CD8-positive, alpha-beta memory T cell (primary cell): ENCODE data around the gene SMYD3. TPM values are rescaled to one million over a fixed set of nuclear protein-coding genes. Genes with fewer than 3 reads are reported as not detected.

Experiments used
- CTCF ChIA-PET: fragments of 350-600 bp; sonication (Branson Sonifier 250); formaldehyde crosslinking; loops from one replicate; lab custom pipeline; 2021; ENCODE audit warnings: antibody characterized with exemption; lab: Charles Lee
- POLR2A ChIA-PET: fragments of 350-600 bp; sonication (Branson Sonifier 250); formaldehyde crosslinking; loops from one replicate; lab custom pipeline; 2021; ENCODE audit warnings: antibody characterized with exemption; lab: Charles Lee
- DNase-seq, 5 donors: peaks; one replicate each; pipeline versions ENCODE4 v3.0.0 to v3.0.0-alpha.2; 2020 to 2022; ENCODE audit warnings: mixed read lengths in 1 of 5
- H3K27ac ChIP-seq: one replicate; pipeline ENCODE4 v1.7.0; 2013; ENCODE audit warnings: low read depth, mild to moderate bottlenecking, low read length, moderate library complexity
- H3K27me3 ChIP-seq: 2 replicates; pipeline ENCODE4 v1.7.0; 2013; ENCODE audit warnings: low read length, mild to moderate bottlenecking; ENCODE audit not compliant: insufficient read depth, poor library complexity, severe bottlenecking
- H3K36me3 ChIP-seq: 2 replicates; pipeline ENCODE4 v1.7.0; 2013; ENCODE audit warnings: mild to moderate bottlenecking, low read length, moderate library complexity; ENCODE audit not compliant: insufficient read depth
- H3K4me1 ChIP-seq: 2 replicates; pipeline ENCODE4 v1.7.0; 2013; ENCODE audit warnings: mild to moderate bottlenecking, low read length, moderate library complexity; ENCODE audit not compliant: insufficient read depth
- H3K4me3 ChIP-seq: 2 replicates; pipeline ENCODE4 v1.7.0; 2013; ENCODE audit warnings: mild to moderate bottlenecking, low read length
- H3K9me3 ChIP-seq: 2 replicates; pipeline ENCODE4 v1.7.0; 2013; ENCODE audit warnings: mild to moderate bottlenecking, low read length
- H3K27ac Mint-ChIP-seq, 8 donors: one replicate each; pipeline ENCODE4 v1.8.0; 2020 to 2021; ENCODE audit warnings: mixed read lengths in 8 of 8, mild to moderate bottlenecking in 6 of 8, inconsistent platforms in 3 of 8, moderate library complexity in 3 of 8
- H3K27me3 Mint-ChIP-seq, 2 donors: one replicate each; pipeline ENCODE4 v1.8.0; 2020 to 2021; ENCODE audit warnings: mixed read lengths in 2 of 2, mild to moderate bottlenecking in 1 of 2, moderate library complexity in 1 of 2
- H3K36me3 Mint-ChIP-seq, 3 donors: one replicate each; pipeline ENCODE4 v1.8.0; 2020 to 2021; ENCODE audit warnings: mixed read lengths in 3 of 3, inconsistent platforms in 1 of 3, mild to moderate bottlenecking in 1 of 3
- H3K4me1 Mint-ChIP-seq, 3 donors: one replicate each; pipeline ENCODE4 v1.8.0; 2020 to 2021; ENCODE audit warnings: mixed read lengths in 3 of 3, inconsistent platforms in 1 of 3, mild to moderate bottlenecking in 1 of 3
- H3K4me3 Mint-ChIP-seq, 7 donors: one replicate each; pipeline ENCODE4 v1.8.0; 2020 to 2021; ENCODE audit warnings: mixed read lengths in 7 of 7, mild to moderate bottlenecking in 6 of 7, moderate library complexity in 4 of 7, inconsistent platforms in 2 of 7
- H3K9me3 Mint-ChIP-seq, 5 donors: one replicate each; pipeline ENCODE4 v1.8.0; 2020 to 2022; ENCODE audit warnings: mixed read lengths in 5 of 5, mild to moderate bottlenecking in 3 of 5, moderate library complexity in 2 of 5, inconsistent platforms in 1 of 5
- polyA plus RNA-seq: library from polyadenylated mRNA; unstranded; fragments of 300-500 nt; fragmentation: Illumina TruSeq; gene quantifications from one replicate; pipeline ENCODE4 v1.2.3, GENCODE V29; 2021
- total RNA-seq, 2 experiments: library from RNA; stranded (reverse); gene quantifications; one replicate each; pipeline ENCODE4 v1.2.3, GENCODE V29; 2021

SMYD3 gene
- total and polyA plus RNA-seq, 3 experiments from 2014 or later = 12.4 to 31.7 (median 14.5) TPM

DNA sequence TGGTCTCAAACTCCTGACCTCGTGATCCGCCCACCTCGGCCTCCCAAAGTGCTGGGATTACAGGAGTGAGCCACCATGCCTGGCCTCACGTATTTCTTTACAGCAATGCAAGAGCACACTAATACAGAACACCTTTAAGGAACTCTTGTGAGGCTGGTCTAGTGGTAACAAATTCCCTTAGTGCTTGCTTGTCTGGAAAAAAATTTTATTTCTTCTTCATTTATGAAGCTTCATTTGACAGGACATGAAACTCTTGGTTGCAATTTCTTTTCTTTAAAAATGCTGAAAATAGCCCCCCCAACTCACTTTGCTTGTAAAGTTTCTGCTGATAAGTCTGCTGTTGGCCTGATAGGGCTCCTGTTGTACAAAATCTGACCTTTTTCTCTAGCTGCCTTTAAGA lies 248.8 kb downstream of the SMYD3 start:
- H3K9me3 Mint-ChIP-seq = peaks cover 12 to 76% (median 31%) of the 10 kb centered on the region in 5 donors
- no peak overlapping the region for H3K27ac Mint-ChIP-seq
- H3K4me1 Mint-ChIP-seq = no peaks in the 10 kb centered on the region
- H3K4me1 ChIP-seq = no peaks in the 10 kb centered on the region
- H3K27me3 ChIP-seq = no peaks in the 10 kb centered on the region
- peaks cover 5% of the 10 kb centered on the region for H3K9me3 ChIP-seq
- H3K4me3 Mint-ChIP-seq = no peak overlapping the region
- H3K36me3 Mint-ChIP-seq = peaks cover 7 to 49% (median 15%) of the 10 kb centered on the region in 3 donors
- H3K36me3 ChIP-seq = no peaks in the 10 kb centered on the region
- DNase-seq = no peak
- no peaks in the 10 kb centered on the region for H3K27me3 Mint-ChIP-seq
- H3K4me3 ChIP-seq = no peak overlapping the region
- ChIA-PET POLR2A (no interaction called here), CTCF (no interaction called here)
- H3K27ac ChIP-seq = no peak overlapping the region

DNA sequence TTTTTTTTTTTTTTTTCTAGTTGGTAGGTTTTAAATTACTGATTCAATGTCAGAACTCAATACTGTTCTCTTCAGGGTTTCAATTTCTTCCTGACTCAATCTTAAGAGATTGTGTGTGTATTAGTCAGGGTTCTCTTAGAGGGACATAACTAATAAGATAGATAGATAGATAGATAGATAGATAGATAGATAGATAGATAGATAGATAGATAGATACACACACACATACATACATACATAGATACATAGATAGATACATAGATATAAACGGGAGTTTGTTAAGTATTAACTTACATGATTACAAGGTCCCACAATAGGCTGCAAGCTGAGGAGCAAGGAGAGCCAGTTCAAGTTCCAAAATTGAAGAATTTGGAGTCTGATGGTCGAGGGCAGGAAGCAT lies 251.3 kb downstream of the SMYD3 start:
- Mint-ChIP-seq H3K27ac (no peak overlapping the region), H3K36me3 (peaks cover 5 to 41% (median 5%) of the 10 kb centered on the region in 3 donors), H3K4me1 (no peaks in the 10 kb centered on the region), H3K9me3 (peaks cover 6 to 58% (median 31%) of the 10 kb centered on the region in 5 donors), H3K27me3 (no peaks in the 10 kb centered on the region), H3K4me3 (no peak overlapping the region)
- Histone ChIP-seq H3K27ac (no peak overlapping the region), H3K4me1 (no peaks in the 10 kb centered on the region), H3K9me3 (peaks cover 5% of the 10 kb centered on the region), H3K4me3 (no peak overlapping the region), H3K27me3 (no peaks in the 10 kb centered on the region), H3K36me3 (no peaks in the 10 kb centered on the region)
- POLR2A ChIA-PET = no interaction called here
- DNase-seq = no peak
- CTCF ChIA-PET = no interaction called here

DNA sequence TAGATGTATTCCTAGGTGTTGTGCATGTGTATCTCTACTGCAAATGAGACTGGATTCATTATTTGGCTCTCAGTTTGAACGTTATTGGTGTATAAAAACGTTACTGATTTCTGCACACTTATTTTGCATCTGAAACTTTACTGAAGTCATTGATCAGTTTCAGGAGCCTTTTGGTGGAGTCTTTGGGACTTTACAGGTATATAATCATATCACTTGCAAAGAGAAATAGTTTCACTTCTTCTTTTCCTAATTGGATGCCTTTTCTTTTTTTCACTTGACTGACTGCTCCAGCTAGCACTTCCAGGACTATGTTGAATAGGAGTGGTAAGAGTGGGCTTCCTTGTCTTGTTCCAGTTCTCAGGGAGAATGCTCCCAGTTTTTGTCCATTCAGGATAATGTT lies 252.2 kb downstream of the SMYD3 start:
- Mint-ChIP-seq H3K4me1 (no peaks in the 10 kb centered on the region), H3K4me3 (no peak overlapping the region), H3K9me3 (peaks cover 6 to 54% (median 26%) of the 10 kb centered on the region in 5 donors), H3K27ac (no peak overlapping the region), H3K36me3 (peaks cover 5 to 39% (median 5%) of the 10 kb centered on the region in 3 donors), H3K27me3 (no peaks in the 10 kb centered on the region)
- H3K9me3 ChIP-seq = peaks cover 3% of the 10 kb centered on the region
- ChIA-PET CTCF (no interaction called here), POLR2A (no interaction called here)
- H3K36me3 ChIP-seq = no peaks in the 10 kb centered on the region
- H3K4me3 ChIP-seq = no peak overlapping the region
- DNase-seq = no peak
- H3K27me3 ChIP-seq = no peaks in the 10 kb centered on the region
- no peaks in the 10 kb centered on the region for H3K4me1 ChIP-seq
- H3K27ac ChIP-seq = no peak overlapping the region

DNA sequence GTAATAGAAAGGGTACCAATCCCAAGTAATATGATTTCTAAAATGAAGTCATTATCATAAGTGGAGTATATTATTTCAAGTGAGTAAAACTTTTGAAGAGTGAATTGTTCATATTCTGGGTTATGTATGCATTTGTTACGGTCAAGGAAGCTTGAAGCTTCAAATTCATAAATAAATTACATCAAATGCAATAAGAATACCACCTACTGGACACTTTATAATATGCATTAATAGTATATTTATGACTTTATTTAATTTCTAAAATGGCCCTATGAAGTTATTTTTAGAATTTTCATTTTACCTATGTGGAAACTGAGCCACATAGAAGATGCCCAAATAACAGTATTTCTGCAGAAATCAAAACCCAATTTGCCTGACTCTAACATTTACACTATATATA lies 260.6 kb downstream of the SMYD3 start:
- Mint-ChIP-seq H3K4me1 (no peaks in the 10 kb centered on the region), H3K9me3 (peaks cover 0 to 42% (median 8%) of the 10 kb centered on the region in 5 donors), H3K36me3 (peaks cover 0 to 37% (median 0%) of the 10 kb centered on the region in 3 donors), H3K27me3 (no peaks in the 10 kb centered on the region), H3K27ac (no peak overlapping the region), H3K4me3 (no peak overlapping the region)
- no peak overlapping the region for H3K27ac ChIP-seq
- ChIA-PET POLR2A (no interaction called here), CTCF (no interaction called here)
- no peak for DNase-seq
- H3K4me3 ChIP-seq = no peak overlapping the region
- no peaks in the 10 kb centered on the region for H3K36me3 ChIP-seq
- H3K9me3 ChIP-seq = no peaks in the 10 kb centered on the region
- H3K27me3 ChIP-seq = no peaks in the 10 kb centered on the region
- no peaks in the 10 kb centered on the region for H3K4me1 ChIP-seq

DNA sequence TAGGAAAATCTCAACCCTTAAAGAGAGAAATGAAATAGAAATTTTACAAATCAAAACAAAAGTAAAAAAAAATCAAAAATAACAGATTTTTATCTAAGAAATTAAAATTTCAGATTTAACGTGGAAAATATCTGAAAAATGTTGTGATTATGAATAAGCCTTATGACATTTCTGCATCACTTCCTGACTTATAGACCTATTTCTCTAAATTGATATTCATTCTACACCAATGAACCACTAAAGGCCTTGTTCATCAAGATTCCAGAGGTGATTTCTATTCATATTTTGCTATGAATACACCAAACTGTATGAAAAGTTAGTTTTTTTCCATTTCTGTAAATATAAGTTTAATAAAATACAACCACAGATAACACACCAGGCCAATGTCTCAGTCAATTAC lies 261.5 kb downstream of the SMYD3 start:
- ChIA-PET POLR2A (no interaction called here), CTCF (no interaction called here)
- no peaks in the 10 kb centered on the region for H3K27me3 Mint-ChIP-seq
- no peak overlapping the region for H3K4me3 ChIP-seq
- H3K36me3 Mint-ChIP-seq = peaks cover 0 to 44% (median 0%) of the 10 kb centered on the region in 3 donors
- no peaks in the 10 kb centered on the region for H3K9me3 ChIP-seq
- DNase-seq = no peak
- H3K27me3 ChIP-seq = no peaks in the 10 kb centered on the region
- peaks cover 0 to 49% (median 12%) of the 10 kb centered on the region in 5 donors for H3K9me3 Mint-ChIP-seq
- H3K36me3 ChIP-seq = no peaks in the 10 kb centered on the region
- H3K27ac ChIP-seq = no peak overlapping the region
- H3K4me1 Mint-ChIP-seq = no peaks in the 10 kb centered on the region
- H3K27ac Mint-ChIP-seq = no peak overlapping the region
- H3K4me1 ChIP-seq = no peaks in the 10 kb centered on the region
- H3K4me3 Mint-ChIP-seq = no peak overlapping the region

DNA sequence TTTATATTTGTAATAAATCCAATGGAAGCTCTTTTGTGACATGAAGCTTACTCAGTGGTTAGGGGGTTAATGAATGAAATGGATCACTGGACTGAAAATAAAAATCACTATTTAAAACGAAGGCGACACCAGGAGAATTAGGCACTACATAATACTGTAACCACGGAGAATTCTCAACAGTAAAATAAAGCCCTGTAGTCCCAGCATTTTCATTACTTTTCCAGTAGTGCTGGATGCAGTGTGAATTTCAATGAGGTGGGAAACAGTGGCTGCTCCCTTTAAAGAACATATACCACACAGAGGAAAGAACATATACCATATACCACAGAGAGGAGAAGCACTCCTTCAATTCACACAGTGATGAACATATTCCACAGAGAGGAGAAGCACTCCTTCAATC lies 275.0 kb downstream of the SMYD3 start:
- H3K27me3 ChIP-seq = no peaks in the 10 kb centered on the region
- H3K27ac ChIP-seq = no peak overlapping the region
- CTCF ChIA-PET = no interaction called here
- H3K4me1 ChIP-seq = no peaks in the 10 kb centered on the region
- Mint-ChIP-seq H3K27me3 (no peaks in the 10 kb centered on the region), H3K4me3 (no peak overlapping the region), H3K27ac (no peak overlapping the region), H3K36me3 (peaks cover 0 to 25% (median 3%) of the 10 kb centered on the region in 3 donors), H3K9me3 (peaks cover 0 to 28% (median 10%) of the 10 kb centered on the region in 5 donors), H3K4me1 (no peaks in the 10 kb centered on the region)
- DNase-seq = no peak
- H3K4me3 ChIP-seq = no peak overlapping the region
- H3K36me3 ChIP-seq = no peaks in the 10 kb centered on the region
- no peaks in the 10 kb centered on the region for H3K9me3 ChIP-seq
- POLR2A ChIA-PET = no interaction called here

DNA sequence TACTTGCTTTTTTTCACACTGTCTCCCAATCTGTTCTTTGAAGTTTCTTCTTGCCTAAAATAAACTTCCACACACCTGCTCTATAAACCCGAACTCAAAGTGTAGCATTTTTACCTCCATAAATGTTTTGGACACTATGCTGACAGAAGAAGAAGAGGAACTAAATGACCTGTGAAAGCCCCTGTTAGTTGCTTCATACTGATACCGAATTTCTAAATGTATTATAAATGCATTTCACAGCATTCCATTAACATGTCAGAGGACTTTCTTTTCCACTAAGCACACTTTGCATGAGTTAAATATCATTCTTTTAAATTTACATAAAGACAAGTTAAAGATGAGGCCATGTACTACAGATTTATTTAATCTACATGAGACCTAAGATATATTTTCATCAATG lies 281.0 kb downstream of the SMYD3 start:
- H3K4me3 ChIP-seq = no peak overlapping the region
- H3K4me1 ChIP-seq = no peaks in the 10 kb centered on the region
- no peak overlapping the region for H3K27ac Mint-ChIP-seq
- no peaks in the 10 kb centered on the region for H3K27me3 Mint-ChIP-seq
- H3K9me3 Mint-ChIP-seq = peaks cover 0 to 25% (median 0%) of the 10 kb centered on the region in 5 donors
- peaks cover 0 to 40% (median 3%) of the 10 kb centered on the region in 3 donors for H3K36me3 Mint-ChIP-seq
- H3K4me1 Mint-ChIP-seq = no peaks in the 10 kb centered on the region
- no peaks in the 10 kb centered on the region for H3K36me3 ChIP-seq
- no peaks in the 10 kb centered on the region for H3K27me3 ChIP-seq
- no peak overlapping the region for H3K4me3 Mint-ChIP-seq
- CTCF ChIA-PET = no interaction called here
- no peak for DNase-seq
- H3K9me3 ChIP-seq = no peaks in the 10 kb centered on the region
- no peak overlapping the region for H3K27ac ChIP-seq
- POLR2A ChIA-PET = no interaction called here

DNA sequence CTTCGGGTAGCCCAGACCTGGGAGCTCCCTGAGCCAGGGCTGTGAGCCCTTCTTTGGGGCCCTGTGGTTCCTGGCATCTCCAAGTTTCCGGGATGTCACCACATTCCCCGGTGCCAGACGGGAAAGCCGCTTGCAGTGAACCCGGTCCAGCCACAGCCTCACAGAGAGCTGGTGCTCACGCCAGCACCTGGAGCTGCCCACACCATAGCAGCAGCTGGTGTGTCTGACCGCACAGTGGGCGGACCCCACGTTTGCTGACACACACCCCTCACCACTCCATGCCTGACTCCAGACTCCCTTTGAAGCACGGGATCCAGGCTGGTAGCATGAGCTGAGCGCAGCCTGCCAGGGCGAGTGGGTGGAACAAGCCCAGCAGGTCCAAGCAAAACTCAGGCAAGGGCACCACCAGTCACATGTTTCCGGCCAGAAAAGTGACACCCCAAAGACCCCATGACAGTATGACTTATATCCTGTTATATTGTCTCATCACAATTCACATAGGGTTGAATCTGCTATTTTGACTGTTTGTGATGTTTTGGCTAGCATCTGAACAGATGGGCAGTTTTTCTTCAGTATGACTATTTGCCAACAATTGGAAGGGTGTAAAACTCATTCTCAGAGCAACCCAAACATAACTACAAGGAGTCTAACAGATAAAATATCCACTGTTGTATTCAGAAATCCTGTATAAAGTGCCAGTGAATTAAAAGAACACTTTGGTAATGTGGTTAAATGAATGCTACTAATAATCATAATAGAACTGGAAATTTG lies 285.4 kb downstream of the SMYD3 start:
- Histone ChIP-seq H3K4me3 (no peak overlapping the region), H3K27me3 (no peaks in the 10 kb centered on the region), H3K9me3 (no peaks in the 10 kb centered on the region), H3K4me1 (no peaks in the 10 kb centered on the region), H3K27ac (no peak overlapping the region), H3K36me3 (no peaks in the 10 kb centered on the region)
- Mint-ChIP-seq H3K4me1 (no peaks in the 10 kb centered on the region), H3K36me3 (peaks cover 1 to 45% (median 6%) of the 10 kb centered on the region in 3 donors), H3K9me3 (peaks cover 0 to 25% (median 0%) of the 10 kb centered on the region in 5 donors), H3K27me3 (no peaks in the 10 kb centered on the region), H3K4me3 (no peak overlapping the region), H3K27ac (no peak overlapping the region)
- ChIA-PET POLR2A (no interaction called here), CTCF (no interaction called here)
- DNase-seq = no peak
